HepG2 (cell line): ENCODE results near the gene LDAH. TPM values are rescaled to one million over a fixed set of nuclear protein-coding genes. Genes with fewer than 3 reads are reported as not detected.
A peak's percentile ranks its signal among the peaks of the same experiment; 100 is the strongest.

Source experiments
- ASH2L ChIP-seq: fragments of 300-600, 200-600 bp; sonication (generic); IDR thresholded peaks from 2 replicates; pipeline ENCODE4 v1.7.0; 2017; ENCODE audit warnings: low read depth, mild to moderate bottlenecking, moderate library complexity, mixed read lengths, low read length; ENCODE audit not compliant: insufficient read length
- ATAD3A ChIP-seq: sonication (generic); formaldehyde crosslinking; IDR thresholded peaks from 2 replicates; pipeline ENCODE4 v1.4.0; 2020; ENCODE audit warnings: missing genetic modification reagents
- DRAP1 ChIP-seq: IDR thresholded peaks from 2 replicates; pipeline ENCODE4 v1.6.1; 2016; ENCODE audit warnings: missing genetic modification reagents, missing compliant biosample characterization
- KIAA2018 ChIP-seq: sonication (generic); formaldehyde crosslinking; IDR thresholded peaks from 2 replicates; pipeline ENCODE4 v1.5.0; 2020; ENCODE audit warnings: mild to moderate bottlenecking, missing genetic modification reagents, borderline replicate concordance
- MEIS1 ChIP-seq: sonication (generic); formaldehyde crosslinking; IDR thresholded peaks from 2 replicates; pipeline ENCODE4 v1.9.0; 2021; ENCODE audit warnings: mild to moderate bottlenecking, missing genetic modification reagents, moderate library complexity, borderline replicate concordance
- MXD4 ChIP-seq: IDR thresholded peaks from 2 replicates; pipeline ENCODE4 v1.6.1; 2016; ENCODE audit warnings: mild to moderate bottlenecking, missing biosample characterization, missing genetic modification reagents
- POLR2AphosphoS5 ChIP-seq: IDR thresholded peaks from 2 replicates; pipeline ENCODE4 v1.6.1; 2012; ENCODE audit warnings: low read depth, low read length
- SMC3 ChIP-seq: IDR thresholded peaks from 2 replicates; pipeline ENCODE4 v1.6.1; 2011; ENCODE audit warnings: low read length, improper control_type of control experiment
- ZMYM4 ChIP-seq: sonication (generic); formaldehyde crosslinking; IDR thresholded peaks from 2 replicates; pipeline ENCODE4 v1.8.1; 2023; ENCODE audit warnings: mild to moderate bottlenecking, missing genetic modification reagents
- ZNF230 ChIP-seq: sonication (generic); formaldehyde crosslinking; IDR thresholded peaks from 2 replicates; pipeline ENCODE4 v1.4.0; 2020; ENCODE audit warnings: mild to moderate bottlenecking, missing genetic modification reagents
- ZNF232 ChIP-seq: sonication (generic); formaldehyde crosslinking; IDR thresholded peaks from 2 replicates; pipeline ENCODE4 v1.4.0; 2020; ENCODE audit warnings: missing genetic modification reagents, borderline replicate concordance
- ZNF605 ChIP-seq: sonication (generic); formaldehyde crosslinking; IDR thresholded peaks from 2 replicates; pipeline ENCODE4 v1.8.0; 2022; ENCODE audit warnings: mild to moderate bottlenecking, missing genetic modification reagents
- ZNF704 ChIP-seq: sonication (generic); formaldehyde crosslinking; IDR thresholded peaks from 2 replicates; pipeline ENCODE4 v1.8.1; 2023; ENCODE audit warnings: mild to moderate bottlenecking, inconsistent platforms, moderate library complexity, missing genetic modification reagents, borderline replicate concordance
- ZNF737 ChIP-seq: sonication (generic); formaldehyde crosslinking; IDR thresholded peaks from 2 replicates; pipeline ENCODE4 v1.5.0; 2020; ENCODE audit warnings: missing genetic modification reagents, mild to moderate bottlenecking, borderline replicate concordance
- polyA plus RNA-seq, 8 experiments: library from polyadenylated mRNA; depleted of rRNA in 3 of 8; stranded (reverse) in 7 of 8; unstranded in 1 of 8; fragments of >200 nt; fragmentation: Illumina TruSeq in 4 of 8; extraction: Trizol in 4 of 8; gene quantifications; 2 replicates each; pipeline versions ENCODE4 v1.2.1 to v1.2.3, GENCODE V29; 2011 to 2016; ENCODE audit warnings: low read depth in 4 of 8, missing spikeins in 1 of 8, mixed read lengths in 1 of 8; ENCODE audit not compliant: insufficient read depth in 1 of 8
- total RNA-seq, 5 experiments: library from RNA; depleted of rRNA; stranded (reverse); fragments of >200 nt; fragmentation: Illumina TruSeq; extraction: Trizol; gene quantifications; 2 replicates each; pipeline ENCODE4 v1.2.3, GENCODE V29; 2016; ENCODE audit warnings: low read depth in 1 of 5

Gene LDAH
- total and polyA plus RNA-seq, 2 of the 13 experiments (the other 11 are each of a cell fraction or from before 2014, with no cell fraction given) = 28.8 to 46.2 TPM

- TF ChIP-seq POLR2AphosphoS5 (peak; percentile 94), ZNF232 (CRISPR knock-in tag) (peak; percentile 63), ASH2L (peak; percentile 74), MEIS1 (peak; percentile 70; the same call in 1 of the 2 replicates), MXD4 (CRISPR knock-in tag) (peak; percentile 70; the same call in 1 of the 2 replicates), ATAD3A (0 out of 2 replicates have a peak, but pooled peaks have one; percentile 20), ZNF737 (CRISPR knock-in tag) (0 out of 2 replicates have a peak, but pooled peaks have one; percentile 21), ZMYM4 (peak; percentile 98), KIAA2018 (0 out of 2 replicates have a peak, but pooled peaks have one; percentile 76), SMC3 (no peak), ZNF230 (CRISPR knock-in tag) (peak; percentile 96), DRAP1 (CRISPR knock-in tag) (peak; percentile 41), ZNF704 (CRISPR knock-in tag) (peak; percentile 25; the same call in 1 of the 2 replicates), ZNF605 (CRISPR knock-in tag) (peak; percentile 84)
Observed at GRCh38 chr2:20650877-20651730, 171.8 kb downstream of the LDAH start, which contains the start of gene HS1BP3 (continued).
